ENCODE measurements around the gene GKAP1.

GKAP1 gene

DNA sequence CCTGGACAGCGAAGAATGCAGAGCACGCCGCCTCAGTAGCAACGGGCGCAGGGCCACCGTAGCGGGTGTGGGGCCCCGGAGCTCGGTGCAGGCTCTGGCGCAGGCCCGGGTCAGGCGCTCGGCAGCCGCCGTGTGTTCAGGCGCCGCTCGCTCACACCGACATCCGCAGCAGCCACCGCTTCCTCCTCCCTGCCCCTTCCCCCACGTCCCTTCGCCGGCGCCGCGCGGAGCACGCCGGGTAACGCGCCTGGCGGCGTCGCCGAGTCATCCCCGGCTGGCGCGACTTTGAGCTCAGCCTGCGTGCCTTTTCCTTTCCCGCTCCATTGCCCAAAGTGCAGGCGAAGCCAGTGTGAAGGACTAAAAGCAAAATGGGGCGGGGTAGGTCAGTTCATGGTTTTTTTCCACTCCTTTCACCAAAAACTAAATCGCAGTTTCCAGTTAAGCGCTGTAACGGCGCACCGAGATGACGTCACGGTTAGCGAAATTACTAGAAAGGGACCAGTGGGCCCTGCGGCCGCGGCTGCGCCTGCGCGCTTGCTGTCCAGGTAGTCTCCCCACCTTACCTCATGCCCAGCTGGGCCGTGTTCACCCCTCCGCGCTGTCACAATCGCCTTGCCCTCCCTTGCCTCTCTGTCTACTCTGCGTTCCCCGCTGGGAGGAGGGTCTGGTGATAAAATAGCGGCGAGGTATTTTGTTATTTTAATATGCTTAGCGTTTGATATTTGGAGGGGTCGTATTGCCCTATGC, 109.6 kb downstream of the GKAP1 start, which contains the start of gene UBQLN1 (continued):
- TF ChIP-seq, protein P1, sequence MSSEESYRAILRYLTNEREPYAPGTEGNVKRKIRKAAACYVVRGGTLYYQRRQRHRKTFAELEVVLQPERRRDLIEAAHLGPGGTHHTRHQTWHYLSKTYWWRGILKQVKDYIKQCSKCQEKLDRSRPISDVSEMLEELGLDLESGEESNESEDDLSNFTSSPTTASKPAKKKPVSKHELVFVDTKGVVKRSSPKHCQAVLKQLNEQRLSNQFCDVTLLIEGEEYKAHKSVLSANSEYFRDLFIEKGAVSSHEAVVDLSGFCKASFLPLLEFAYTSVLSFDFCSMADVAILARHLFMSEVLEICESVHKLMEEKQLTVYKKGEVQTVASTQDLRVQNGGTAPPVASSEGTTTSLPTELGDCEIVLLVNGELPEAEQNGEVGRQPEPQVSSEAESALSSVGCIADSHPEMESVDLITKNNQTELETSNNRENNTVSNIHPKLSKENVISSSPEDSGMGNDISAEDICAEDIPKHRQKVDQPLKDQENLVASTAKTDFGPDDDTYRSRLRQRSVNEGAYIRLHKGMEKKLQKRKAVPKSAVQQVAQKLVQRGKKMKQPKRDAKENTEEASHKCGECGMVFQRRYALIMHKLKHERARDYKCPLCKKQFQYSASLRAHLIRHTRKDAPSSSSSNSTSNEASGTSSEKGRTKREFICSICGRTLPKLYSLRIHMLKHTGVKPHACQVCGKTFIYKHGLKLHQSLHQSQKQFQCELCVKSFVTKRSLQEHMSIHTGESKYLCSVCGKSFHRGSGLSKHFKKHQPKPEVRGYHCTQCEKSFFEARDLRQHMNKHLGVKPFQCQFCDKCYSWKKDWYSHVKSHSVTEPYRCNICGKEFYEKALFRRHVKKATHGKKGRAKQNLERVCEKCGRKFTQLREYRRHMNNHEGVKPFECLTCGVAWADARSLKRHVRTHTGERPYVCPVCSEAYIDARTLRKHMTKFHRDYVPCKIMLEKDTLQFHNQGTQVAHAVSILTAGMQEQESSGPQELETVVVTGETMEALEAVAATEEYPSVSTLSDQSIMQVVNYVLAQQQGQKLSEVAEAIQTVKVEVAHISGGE (tag by site-specific recombination; conservative IDR thresholded peaks at IDR 0.05; ENCODE audit: low read depth), result peak; percentile 33; the same call in 1 of the 2 replicates
- TF ChIP-seq ZNF140 (tag by site-specific recombination; IDR thresholded peaks at IDR 0.05), result no peak
- TF ChIP-seq, protein P2, sequence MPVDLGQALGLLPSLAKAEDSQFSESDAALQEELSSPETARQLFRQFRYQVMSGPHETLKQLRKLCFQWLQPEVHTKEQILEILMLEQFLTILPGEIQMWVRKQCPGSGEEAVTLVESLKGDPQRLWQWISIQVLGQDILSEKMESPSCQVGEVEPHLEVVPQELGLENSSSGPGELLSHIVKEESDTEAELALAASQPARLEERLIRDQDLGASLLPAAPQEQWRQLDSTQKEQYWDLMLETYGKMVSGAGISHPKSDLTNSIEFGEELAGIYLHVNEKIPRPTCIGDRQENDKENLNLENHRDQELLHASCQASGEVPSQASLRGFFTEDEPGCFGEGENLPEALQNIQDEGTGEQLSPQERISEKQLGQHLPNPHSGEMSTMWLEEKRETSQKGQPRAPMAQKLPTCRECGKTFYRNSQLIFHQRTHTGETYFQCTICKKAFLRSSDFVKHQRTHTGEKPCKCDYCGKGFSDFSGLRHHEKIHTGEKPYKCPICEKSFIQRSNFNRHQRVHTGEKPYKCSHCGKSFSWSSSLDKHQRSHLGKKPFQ (tag by site-specific recombination; IDR thresholded peaks at IDR 0.05), result peak; percentile 81
- no peak for TF ChIP-seq ZNF701 (tag by site-specific recombination; IDR thresholded peaks at IDR 0.05)
- TF ChIP-seq, protein P3, sequence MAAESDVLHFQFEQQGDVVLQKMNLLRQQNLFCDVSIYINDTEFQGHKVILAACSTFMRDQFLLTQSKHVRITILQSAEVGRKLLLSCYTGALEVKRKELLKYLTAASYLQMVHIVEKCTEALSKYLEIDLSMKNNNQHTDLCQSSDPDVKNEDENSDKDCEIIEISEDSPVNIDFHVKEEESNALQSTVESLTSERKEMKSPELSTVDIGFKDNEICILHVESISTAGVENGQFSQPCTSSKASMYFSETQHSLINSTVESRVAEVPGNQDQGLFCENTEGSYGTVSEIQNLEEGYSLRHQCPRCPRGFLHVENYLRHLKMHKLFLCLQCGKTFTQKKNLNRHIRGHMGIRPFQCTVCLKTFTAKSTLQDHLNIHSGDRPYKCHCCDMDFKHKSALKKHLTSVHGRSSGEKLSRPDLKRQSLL (tag by site-specific recombination; IDR thresholded peaks at IDR 0.05), result no peak
- TF ChIP-seq MEIS1 (CRISPR knock-in tag; IDR thresholded peaks at IDR 0.05; ENCODE audit: borderline replicate concordance), result no peak
- no peak for TF ChIP-seq ZNF221 (tag by site-specific recombination; IDR thresholded peaks at IDR 0.05; ENCODE audit: borderline replicate concordance)
- TF ChIP-seq, protein P4, sequence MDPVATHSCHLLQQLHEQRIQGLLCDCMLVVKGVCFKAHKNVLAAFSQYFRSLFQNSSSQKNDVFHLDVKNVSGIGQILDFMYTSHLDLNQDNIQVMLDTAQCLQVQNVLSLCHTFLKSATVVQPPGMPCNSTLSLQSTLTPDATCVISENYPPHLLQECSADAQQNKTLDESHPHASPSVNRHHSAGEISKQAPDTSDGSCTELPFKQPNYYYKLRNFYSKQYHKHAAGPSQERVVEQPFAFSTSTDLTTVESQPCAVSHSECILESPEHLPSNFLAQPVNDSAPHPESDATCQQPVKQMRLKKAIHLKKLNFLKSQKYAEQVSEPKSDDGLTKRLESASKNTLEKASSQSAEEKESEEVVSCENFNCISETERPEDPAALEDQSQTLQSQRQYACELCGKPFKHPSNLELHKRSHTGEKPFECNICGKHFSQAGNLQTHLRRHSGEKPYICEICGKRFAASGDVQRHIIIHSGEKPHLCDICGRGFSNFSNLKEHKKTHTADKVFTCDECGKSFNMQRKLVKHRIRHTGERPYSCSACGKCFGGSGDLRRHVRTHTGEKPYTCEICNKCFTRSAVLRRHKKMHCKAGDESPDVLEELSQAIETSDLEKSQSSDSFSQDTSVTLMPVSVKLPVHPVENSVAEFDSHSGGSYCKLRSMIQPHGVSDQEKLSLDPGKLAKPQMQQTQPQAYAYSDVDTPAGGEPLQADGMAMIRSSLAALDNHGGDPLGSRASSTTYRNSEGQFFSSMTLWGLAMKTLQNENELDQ (tag by site-specific recombination; IDR thresholded peaks at IDR 0.05; ENCODE audit: low read depth), result no peak
- no peak for TF ChIP-seq RBAK (tag by site-specific recombination; IDR thresholded peaks at IDR 0.05)
- TF ChIP-seq ZNF211 (tag by site-specific recombination; IDR thresholded peaks at IDR 0.05; ENCODE audit: low read depth), result no peak
- TF ChIP-seq GLI4 (tag by site-specific recombination; IDR thresholded peaks at IDR 0.05), result 0 out of 2 replicates have a peak, but pooled peaks have one; percentile 45
- no peak for TF ChIP-seq ZNF354C (tag by site-specific recombination; IDR thresholded peaks at IDR 0.05; ENCODE audit: borderline replicate concordance, low read depth)
- peak; percentile 8; the same call in 1 of the 2 replicates for TF ChIP-seq GLIS1 (tag by site-specific recombination; IDR thresholded peaks at IDR 0.05)
- TF ChIP-seq, protein P5, sequence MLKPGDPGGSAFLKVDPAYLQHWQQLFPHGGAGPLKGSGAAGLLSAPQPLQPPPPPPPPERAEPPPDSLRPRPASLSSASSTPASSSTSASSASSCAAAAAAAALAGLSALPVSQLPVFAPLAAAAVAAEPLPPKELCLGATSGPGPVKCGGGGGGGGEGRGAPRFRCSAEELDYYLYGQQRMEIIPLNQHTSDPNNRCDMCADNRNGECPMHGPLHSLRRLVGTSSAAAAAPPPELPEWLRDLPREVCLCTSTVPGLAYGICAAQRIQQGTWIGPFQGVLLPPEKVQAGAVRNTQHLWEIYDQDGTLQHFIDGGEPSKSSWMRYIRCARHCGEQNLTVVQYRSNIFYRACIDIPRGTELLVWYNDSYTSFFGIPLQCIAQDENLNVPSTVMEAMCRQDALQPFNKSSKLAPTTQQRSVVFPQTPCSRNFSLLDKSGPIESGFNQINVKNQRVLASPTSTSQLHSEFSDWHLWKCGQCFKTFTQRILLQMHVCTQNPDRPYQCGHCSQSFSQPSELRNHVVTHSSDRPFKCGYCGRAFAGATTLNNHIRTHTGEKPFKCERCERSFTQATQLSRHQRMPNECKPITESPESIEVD (tag by site-specific recombination; IDR thresholded peaks at IDR 0.05), result no peak; the same call in 1 of the 2 replicates
- TF ChIP-seq ZNF174 (tag by site-specific recombination; IDR thresholded peaks at IDR 0.05), result no peak
- TF ChIP-seq IKZF3 (tag by site-specific recombination; IDR thresholded peaks at IDR 0.05), result no peak
- TF ChIP-seq ZNF600 (tag by site-specific recombination; IDR thresholded peaks at IDR 0.05), result peak; percentile 97
- peak; percentile 73; the same call in 1 of the 2 replicates for TF ChIP-seq ZNF610 (tag by site-specific recombination; IDR thresholded peaks at IDR 0.05; ENCODE audit: borderline replicate concordance)
- TF ChIP-seq, protein P6, sequence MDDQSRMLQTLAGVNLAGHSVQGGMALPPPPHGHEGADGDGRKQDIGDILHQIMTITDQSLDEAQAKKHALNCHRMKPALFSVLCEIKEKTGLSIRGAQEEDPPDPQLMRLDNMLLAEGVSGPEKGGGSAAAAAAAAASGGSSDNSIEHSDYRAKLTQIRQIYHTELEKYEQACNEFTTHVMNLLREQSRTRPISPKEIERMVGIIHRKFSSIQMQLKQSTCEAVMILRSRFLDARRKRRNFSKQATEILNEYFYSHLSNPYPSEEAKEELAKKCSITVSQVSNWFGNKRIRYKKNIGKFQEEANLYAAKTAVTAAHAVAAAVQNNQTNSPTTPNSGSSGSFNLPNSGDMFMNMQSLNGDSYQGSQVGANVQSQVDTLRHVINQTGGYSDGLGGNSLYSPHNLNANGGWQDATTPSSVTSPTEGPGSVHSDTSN (CRISPR knock-in tag; IDR thresholded peaks at IDR 0.05), result peak; percentile 74; the same call in 1 of the 2 replicates
- TF ChIP-seq ZNF548 (tag by site-specific recombination; IDR thresholded peaks at IDR 0.05), result no peak
- no peak for TF ChIP-seq ZNF184 (tag by site-specific recombination; IDR thresholded peaks at IDR 0.05)
- no peak for TF ChIP-seq ZNF248 (tag by site-specific recombination; IDR thresholded peaks at IDR 0.05)
- no peak for TF ChIP-seq ZNF660 (tag by site-specific recombination; IDR thresholded peaks at IDR 0.05)
- TF ChIP-seq ZEB2 (tag by site-specific recombination; IDR thresholded peaks at IDR 0.05), result peak; percentile 85
- no peak for TF ChIP-seq ZNF473 (tag by site-specific recombination; IDR thresholded peaks at IDR 0.05)
- TF ChIP-seq ZNF324 (tag by site-specific recombination; IDR thresholded peaks at IDR 0.05), result no peak
- TF ChIP-seq ZNF19 (tag by site-specific recombination; IDR thresholded peaks at IDR 0.05; ENCODE audit: low read depth), result no peak

All from HEK293 (cell line).